PC-9 (cell line): ENCODE results near the gene VDAC2. TPM values are rescaled to one million over a fixed set of nuclear protein-coding genes. Genes with fewer than 3 reads are reported as not detected.
A peak's percentile ranks its signal among the peaks of the same experiment; 100 is the strongest.

Experiments used
- BruUV-seq: library from RNA; stranded (reverse); fragments of 400-500 nt; replicated peaks from 2 replicates; lab custom pipeline; 2021; lab: Mats Ljungman, UMichigan
- CTCF ChIA-PET: fragments of 300-600 bp; sonication (Branson Sonifier 250); formaldehyde crosslinking; loops from one replicate; lab custom pipeline; 2022; ENCODE audit warnings: antibody characterized with exemption; lab: Charles Lee
- POLR2A ChIA-PET: fragments of 300-600 bp; sonication (Branson Sonifier 250); formaldehyde crosslinking; loops from one replicate; lab custom pipeline; 2022; ENCODE audit warnings: antibody characterized with exemption; ENCODE audit not compliant: unreplicated experiment; lab: Charles Lee
- DNase-seq, 2 experiments: peaks; one replicate each; pipeline versions ENCODE4 v3.0.0 to v3.0.0-alpha.2; 2015 to 2022; ENCODE audit warnings: mixed read lengths in 1 of 2
- H2AFZ ChIP-seq: fragments of 200-600 bp; sonication (generic); 2 replicates; pipeline ENCODE4 v1.8.1; 2017; ENCODE audit warnings: antibody characterized with exemption
- H3F3A ChIP-seq: fragments of 200-600 bp; sonication (generic); 2 replicates; pipeline ENCODE4 v1.8.1; 2017; ENCODE audit warnings: antibody characterized with exemption, mild to moderate bottlenecking, low read depth; ENCODE audit not compliant: insufficient read depth
- H3K27ac ChIP-seq: fragments of 200-600 bp; sonication (generic); 2 replicates; pipeline ENCODE4 v1.6.1; 2016; ENCODE audit warnings: mixed run types
- H3K27me3 ChIP-seq: fragments of 200-600 bp; sonication (generic); 2 replicates; pipeline ENCODE4 v1.6.1; 2016; ENCODE audit warnings: low read depth, mixed run types; ENCODE audit not compliant: insufficient read depth
- H3K36me3 ChIP-seq: fragments of 200-600 bp; sonication (generic); 2 replicates; pipeline ENCODE4 v1.6.1; 2016; ENCODE audit warnings: low read depth, mixed run types
- H3K4me1 ChIP-seq: fragments of 200-600 bp; sonication (generic); replicated peaks from 2 replicates; pipeline ENCODE4 v1.6.1; 2016; ENCODE audit warnings: mixed run types; ENCODE audit not compliant: insufficient read depth
- H3K4me2 ChIP-seq: fragments of 200-600 bp; sonication (generic); 2 replicates; pipeline ENCODE4 v1.6.1; 2017; ENCODE audit warnings: mixed run types
- H3K4me3 ChIP-seq: fragments of 200-600 bp; sonication (generic); 2 replicates; pipeline ENCODE4 v1.6.1; 2016; ENCODE audit warnings: mixed run types
- H3K79me2 ChIP-seq: fragments of 200-600 bp; sonication (generic); 2 replicates; pipeline ENCODE4 v1.6.1; 2017; ENCODE audit warnings: low read depth, mixed run types
- H3K9me2 ChIP-seq: fragments of 200-600 bp; sonication (generic); 2 replicates; pipeline ENCODE4 v1.8.1; 2017; ENCODE audit warnings: mild to moderate bottlenecking; ENCODE audit not compliant: insufficient read depth
- H3K9me3 ChIP-seq: fragments of 200-600 bp; sonication (generic); 2 replicates; pipeline ENCODE4 v1.8.1; 2016; ENCODE audit warnings: low read depth; ENCODE audit not compliant: insufficient read depth
- H4K20me1 ChIP-seq: fragments of 200-600 bp; sonication (generic); 2 replicates; pipeline ENCODE4 v1.8.1; 2017; ENCODE audit not compliant: insufficient read depth
- EZH2 ChIP-seq: fragments of 200-600 bp; sonication (generic); IDR thresholded peaks from 2 replicates; pipeline ENCODE4 v1.8.0; 2017; ENCODE audit warnings: antibody characterized with exemption, low read depth
- intact Hi-C: fragments of 100-400 bp; cut with micrococcal nuclease; formaldehyde crosslinking; loops from one replicate; pipeline ENCODE4 v1.10.0; 2022; ENCODE audit not compliant: unreplicated experiment
- total RNA-seq: library from RNA; stranded (reverse); gene quantifications from 2 replicates; pipeline ENCODE4 v1.2.3, GENCODE V29; 2021
- TF ChIP-seq, protein P1 (sequence below): fragments of 200-600 bp; sonication (generic); conservative IDR thresholded peaks from 2 replicates; pipeline ENCODE4 v1.6.1; 2017; ENCODE audit warnings: mixed run types, antibody characterized with exemption, mild to moderate bottlenecking, moderate library complexity

The VDAC2 gene
- total RNA-seq, 1 experiment from 2014 or later = 243 TPM

DNA sequence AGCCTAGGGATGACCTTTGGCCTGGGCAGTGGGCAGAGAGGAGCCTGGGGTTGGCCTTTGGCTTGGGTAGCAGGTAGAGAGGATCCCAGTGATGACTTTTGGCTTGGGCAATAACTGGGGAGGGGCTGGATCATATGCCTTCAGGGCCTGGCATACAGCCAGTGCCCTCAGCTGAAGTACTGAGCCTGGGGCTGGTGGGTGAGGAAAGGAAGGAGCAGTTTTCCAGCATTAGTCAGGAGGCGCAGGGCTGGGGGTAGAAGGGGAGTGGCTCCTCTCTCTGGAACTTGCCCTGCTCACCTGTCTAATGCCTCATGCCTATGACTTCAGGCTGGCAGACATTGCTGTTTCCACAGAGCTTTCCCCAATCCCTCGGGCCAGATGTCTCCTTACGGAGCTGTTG lies 40.3 kb downstream of the VDAC2 start:
- TF ChIP-seq EZH2 = no peak
- TF ChIP-seq, protein P1, sequence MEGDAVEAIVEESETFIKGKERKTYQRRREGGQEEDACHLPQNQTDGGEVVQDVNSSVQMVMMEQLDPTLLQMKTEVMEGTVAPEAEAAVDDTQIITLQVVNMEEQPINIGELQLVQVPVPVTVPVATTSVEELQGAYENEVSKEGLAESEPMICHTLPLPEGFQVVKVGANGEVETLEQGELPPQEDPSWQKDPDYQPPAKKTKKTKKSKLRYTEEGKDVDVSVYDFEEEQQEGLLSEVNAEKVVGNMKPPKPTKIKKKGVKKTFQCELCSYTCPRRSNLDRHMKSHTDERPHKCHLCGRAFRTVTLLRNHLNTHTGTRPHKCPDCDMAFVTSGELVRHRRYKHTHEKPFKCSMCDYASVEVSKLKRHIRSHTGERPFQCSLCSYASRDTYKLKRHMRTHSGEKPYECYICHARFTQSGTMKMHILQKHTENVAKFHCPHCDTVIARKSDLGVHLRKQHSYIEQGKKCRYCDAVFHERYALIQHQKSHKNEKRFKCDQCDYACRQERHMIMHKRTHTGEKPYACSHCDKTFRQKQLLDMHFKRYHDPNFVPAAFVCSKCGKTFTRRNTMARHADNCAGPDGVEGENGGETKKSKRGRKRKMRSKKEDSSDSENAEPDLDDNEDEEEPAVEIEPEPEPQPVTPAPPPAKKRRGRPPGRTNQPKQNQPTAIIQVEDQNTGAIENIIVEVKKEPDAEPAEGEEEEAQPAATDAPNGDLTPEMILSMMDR = no peak
- Histone ChIP-seq H3K9me3 (peaks cover 19% of the 10 kb centered on the region; the same call in 1 of the 2 replicates), H3K79me2 (no peaks in the 10 kb centered on the region), H4K20me1 (no peaks in the 10 kb centered on the region), H3K27me3 (no peaks in the 10 kb centered on the region), H3K9me2 (no peaks in the 10 kb centered on the region), H3K27ac (peak overlapping the region; percentile 93), H3K4me1 (peaks cover 63% of the 10 kb centered on the region), H2AFZ (no peak overlapping the region), H3K4me2 (peak overlapping the region; percentile 63), H3K36me3 (peaks cover 6% of the 10 kb centered on the region; the same call in 1 of the 2 replicates), H3K4me3 (no peak overlapping the region), H3F3A (peaks cover 28% of the 10 kb centered on the region)
- intact Hi-C loops = loop anchor here (1.0 kb wide), 2 partner anchors 11 to 44 kb away; no protein-coding TSS in a partner anchor
- peak; percentile 95 to 96 for DNase-seq
- CTCF ChIA-PET = interaction anchor here (0.6 kb wide), 1 partner anchor 97 kb away, joined by 6 read pairs; no protein-coding TSS in a partner anchor
- BruUV-seq = no TSS peak
- POLR2A ChIA-PET = interaction anchor here (0.6 kb wide), 1 partner anchor 44 kb away, joined by 6 read pairs; no protein-coding TSS in a partner anchor

DNA sequence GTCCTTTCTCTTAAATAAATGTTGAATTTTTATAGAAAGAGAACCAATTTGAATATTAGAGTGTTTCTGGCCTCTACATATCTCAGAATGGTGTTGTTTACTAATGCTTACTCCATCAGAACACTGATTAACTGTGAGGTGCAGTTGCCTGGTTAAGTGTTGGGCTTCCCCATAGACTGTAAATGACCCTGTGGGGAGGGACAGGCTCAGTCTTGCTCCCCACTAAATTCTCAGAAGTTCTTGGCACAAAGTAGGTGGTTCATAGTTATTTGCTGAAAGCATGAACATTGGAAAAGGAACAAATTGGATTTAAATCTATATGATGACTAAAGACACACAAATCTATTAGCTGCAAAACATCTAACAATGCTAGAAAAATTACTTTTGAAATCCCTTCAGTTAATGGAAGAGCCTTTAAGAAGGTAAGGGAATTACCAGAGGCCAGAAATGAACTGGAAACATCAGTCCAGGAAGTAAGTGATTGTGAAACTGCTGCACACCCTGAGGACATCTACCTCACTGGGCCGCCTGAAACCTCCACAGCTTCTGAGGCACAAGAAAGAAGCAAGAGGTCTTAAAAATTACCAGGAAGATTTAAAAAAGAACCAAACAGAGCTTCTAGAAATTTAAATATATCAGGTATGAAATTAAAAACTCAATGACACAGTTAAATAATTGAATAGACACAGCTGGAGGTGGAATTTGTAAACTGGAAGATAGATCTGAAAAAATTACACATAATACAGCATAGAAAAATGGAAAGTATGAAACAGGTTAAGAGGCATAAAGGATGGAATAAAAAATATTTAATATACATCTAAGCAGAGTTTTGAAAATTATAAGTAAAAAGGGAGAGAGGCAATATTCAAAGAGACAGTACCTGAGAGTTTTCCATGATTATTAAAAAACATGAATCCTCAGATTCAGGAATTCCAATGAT lies 43.0 kb downstream of the VDAC2 start:
- no peaks in the 10 kb centered on the region for H3K79me2 ChIP-seq
- H4K20me1 ChIP-seq = no peaks in the 10 kb centered on the region
- H3F3A ChIP-seq = peaks cover 13% of the 10 kb centered on the region
- no peak overlapping the region for H3K4me2 ChIP-seq
- no peak overlapping the region for H2AFZ ChIP-seq
- no peak for TF ChIP-seq EZH2
- TF ChIP-seq, protein P1 = no peak
- ChIA-PET POLR2A (no interaction called here), CTCF (no interaction called here)
- no peaks in the 10 kb centered on the region for H3K9me2 ChIP-seq
- peaks cover 19% of the 10 kb centered on the region; the same call in 1 of the 2 replicates for H3K9me3 ChIP-seq
- peak overlapping the region; percentile 20; the same call in 1 of the 2 replicates for H3K27ac ChIP-seq
- BruUV-seq = no TSS peak
- peaks cover 6% of the 10 kb centered on the region; the same call in 1 of the 2 replicates for H3K36me3 ChIP-seq
- peaks cover 37% of the 10 kb centered on the region for H3K4me1 ChIP-seq
- H3K27me3 ChIP-seq = no peaks in the 10 kb centered on the region
- peak in 1 of 2 experiments; percentile 34 for DNase-seq
- intact Hi-C loops = no loop called here
- H3K4me3 ChIP-seq = no peak overlapping the region

DNA sequence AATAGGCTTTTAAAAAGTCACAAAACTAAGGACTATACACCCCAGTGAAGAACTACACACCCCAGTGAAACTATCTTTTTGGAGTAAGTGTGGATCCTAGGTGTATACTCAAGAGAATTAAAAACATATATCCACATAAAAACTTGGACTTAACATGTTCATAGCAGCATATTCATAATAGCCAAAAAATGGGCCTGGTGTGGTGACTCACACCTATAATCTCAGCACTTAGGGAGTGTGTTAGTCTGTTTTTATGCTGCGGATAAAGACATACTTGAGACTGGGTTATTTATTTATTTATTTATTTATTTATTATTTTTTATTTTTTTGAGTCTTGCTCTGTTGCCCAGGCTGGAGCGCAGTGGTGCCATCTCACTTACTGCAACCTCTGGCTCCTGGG lies 44.1 kb downstream of the VDAC2 start:
- peaks cover 19% of the 10 kb centered on the region; the same call in 1 of the 2 replicates for H3K9me3 ChIP-seq
- H3K9me2 ChIP-seq = no peaks in the 10 kb centered on the region
- BruUV-seq = no TSS peak
- no peaks in the 10 kb centered on the region for H3K27me3 ChIP-seq
- no peaks in the 10 kb centered on the region for H3K79me2 ChIP-seq
- no peak for TF ChIP-seq EZH2
- TF ChIP-seq, protein P1 = no peak
- ChIA-PET POLR2A (no interaction called here), CTCF (no interaction called here)
- H4K20me1 ChIP-seq = no peaks in the 10 kb centered on the region
- no peak overlapping the region for H3K4me2 ChIP-seq
- peaks cover 25% of the 10 kb centered on the region for H3K4me1 ChIP-seq
- DNase-seq = peak in 1 of 2 experiments; percentile 22
- H3K4me3 ChIP-seq = no peak overlapping the region
- no peak overlapping the region for H2AFZ ChIP-seq
- no peak overlapping the region for H3K27ac ChIP-seq
- intact Hi-C loops = no loop called here
- peaks cover 13% of the 10 kb centered on the region for H3F3A ChIP-seq
- H3K36me3 ChIP-seq = peaks cover 6% of the 10 kb centered on the region; the same call in 1 of the 2 replicates
